Liver (tissue), 3 donors: ENCODE data around the gene KCNK2.
A peak's percentile ranks its signal among the peaks of the same experiment; 100 is the strongest.

ENCODE experiments used
- CTCF ChIP-seq: fragments of 150-350 bp; IDR thresholded peaks from 2 replicates; pipeline ENCODE4 v1.5.1; 2017; ENCODE audit warnings: improper control_type of control experiment, low read depth, low read length; ENCODE audit not compliant: missing input control
- FOXA1 ChIP-seq: IDR thresholded peaks from 2 replicates; pipeline ENCODE4 v1.6.1; 2016; ENCODE audit warnings: antibody characterized with exemption
- GABPA ChIP-seq, 2 donors: IDR thresholded peaks in 1 of 2; conservative IDR thresholded peaks in 1 of 2; 2 replicates each; pipeline ENCODE4 v1.6.1; 2016; ENCODE audit warnings: antibody characterized with exemption in 2 of 2, mild to moderate bottlenecking in 1 of 2, moderate library complexity in 1 of 2
- HNF4A ChIP-seq, 2 donors: conservative IDR thresholded peaks; 2 replicates each; pipeline ENCODE4 v1.6.1; 2016; ENCODE audit warnings: antibody characterized with exemption in 2 of 2, mild to moderate bottlenecking in 2 of 2
- MAX ChIP-seq: IDR thresholded peaks from 2 replicates; pipeline ENCODE4 v1.6.1; 2016; ENCODE audit warnings: antibody characterized with exemption
- NR2F2 ChIP-seq: IDR thresholded peaks from 2 replicates; pipeline ENCODE4 v1.6.1; 2016; ENCODE audit warnings: antibody characterized with exemption
- RAD21 ChIP-seq, 2 donors: IDR thresholded peaks; 2 replicates each; pipeline ENCODE4 v1.6.1; 2016; ENCODE audit warnings: antibody characterized with exemption in 2 of 2, mild to moderate bottlenecking in 2 of 2
- REST ChIP-seq: IDR thresholded peaks from 2 replicates; pipeline ENCODE4 v1.6.1; 2016; ENCODE audit warnings: antibody characterized with exemption, mild to moderate bottlenecking
- YY1 ChIP-seq: IDR thresholded peaks from 2 replicates; pipeline ENCODE4 v1.6.1; 2016; ENCODE audit warnings: antibody characterized with exemption, mild to moderate bottlenecking
- ZBTB33 ChIP-seq: IDR thresholded peaks from 2 replicates; pipeline ENCODE4 v1.6.1; 2016; ENCODE audit warnings: antibody characterized with exemption
- donor health status: healthy.
- donor health status: healthy.

GRCh38 chr1:215083383-215083961, 935 bp downstream of the KCNK2 start:
- TF ChIP-seq MAX (no peak), CTCF (no peak), FOXA1 (no peak), REST (peak; percentile 57), YY1 (no peak), GABPA (IDR thresholded peaks at IDR 0.05 in 1 of 2, conservative IDR thresholded peaks at IDR 0.05 in 1 of 2) (no peak), NR2F2 (no peak), ZBTB33 (no peak), HNF4A (conservative IDR thresholded peaks at IDR 0.05) (no peak), RAD21 (IDR thresholded peaks at IDR 0.05) (no peak)
